Panc1 (cell line): Measurements from ENCODE around the gene MRPS9. TPM values are rescaled to one million over a fixed set of nuclear protein-coding genes. Genes with fewer than 3 reads are reported as not detected.
A peak's percentile ranks its signal among the peaks of the same experiment; 100 is the strongest.

ENCODE experiments used
- ATAC-seq: fragments of 200-7000 bp; cut with Tn5 transposase; 2 replicates; pipeline ENCODE4 v1.9.1; 2020; ENCODE audit warnings: mild to moderate bottlenecking, moderate library complexity
- BruUV-seq: library from RNA; stranded (reverse); fragments of 400-500 nt; replicated peaks from 2 replicates; lab custom pipeline; 2021; lab: Mats Ljungman, UMichigan
- CTCF ChIA-PET: fragments of 300-600 bp; sonication (Branson Sonifier 250); formaldehyde crosslinking; loops from one replicate; lab custom pipeline; 2022; ENCODE audit warnings: antibody characterized with exemption; lab: Charles Lee
- POLR2A ChIA-PET: fragments of 300-600 bp; sonication (Branson Sonifier 250); formaldehyde crosslinking; loops from one replicate; lab custom pipeline; 2022; ENCODE audit warnings: antibody characterized with exemption; lab: Charles Lee
- DNase-seq: peaks from one replicate; pipeline ENCODE4 v3.0.0-alpha.2; 2010; ENCODE audit warnings: low read depth, low spot score
- H3K27ac ChIP-seq: 2 replicates; pipeline ENCODE4 v1.5.1; 2011; ENCODE audit warnings: mild to moderate bottlenecking, low read length, inconsistent platforms
- H3K27me3 ChIP-seq: fragments of 200-500 bp; sonication (Bioruptor generic); 2 replicates; pipeline ENCODE4 v1.6.0; 2014; ENCODE audit warnings: low read length, inconsistent platforms; ENCODE audit not compliant: control insufficient read depth, insufficient read depth
- H3K36me3 ChIP-seq: fragments of 200-500 bp; sonication (Bioruptor generic); 2 replicates; pipeline ENCODE4 v1.5.1; 2014; ENCODE audit warnings: inconsistent platforms, mild to moderate bottlenecking, low read length, moderate library complexity; ENCODE audit not compliant: control insufficient read depth, insufficient read depth
- H3K4me1 ChIP-seq: 2 replicates; pipeline ENCODE4 v1.5.1; 2011; ENCODE audit warnings: inconsistent platforms, mild to moderate bottlenecking, low read length, moderate library complexity; ENCODE audit not compliant: control insufficient read depth, insufficient read depth
- H3K4me3 ChIP-seq, 2 experiments: 2 replicates each; pipeline ENCODE4 v1.5.1; 2011 to 2012; ENCODE audit warnings: low read depth in 2 of 2, low read length in 2 of 2, mild to moderate bottlenecking in 2 of 2, inconsistent platforms in 1 of 2, moderate library complexity in 1 of 2
- H3K9me3 ChIP-seq: fragments of 200-500 bp; sonication (Bioruptor generic); 2 replicates; pipeline ENCODE4 v1.5.1; 2014; ENCODE audit warnings: low read depth, mild to moderate bottlenecking, inconsistent platforms, low read length, moderate library complexity; ENCODE audit not compliant: control insufficient read depth, insufficient read depth
- POLR2AphosphoS5 ChIP-seq: IDR thresholded peaks from 2 replicates; pipeline ENCODE4 v1.6.1; 2012; ENCODE audit warnings: mild to moderate bottlenecking, low read depth, low read length, moderate library complexity
- SIN3A ChIP-seq: IDR thresholded peaks from 2 replicates; pipeline ENCODE4 v1.6.1; 2012; ENCODE audit warnings: low read depth, mild to moderate bottlenecking, low read length, moderate library complexity, borderline replicate concordance; ENCODE audit not compliant: insufficient read depth
- TCF7L2 ChIP-seq: IDR thresholded peaks from 2 replicates; pipeline ENCODE4 v1.6.1; 2011; ENCODE audit warnings: mild to moderate bottlenecking, low read depth, low read length, inconsistent platforms
- in situ Hi-C: cut with HindIII; loops from 2 replicates; pipeline ENCODE4 v1.10.0; 2016; ENCODE audit warnings: low sequenced_read_pairs, low pct_unique_long_range_greater_than_20kb
- intact Hi-C: fragments of 100-400 bp; cut with micrococcal nuclease; formaldehyde crosslinking; loops from one replicate; pipeline ENCODE4 v1.10.0; 2022; ENCODE audit not compliant: unreplicated experiment
- total RNA-seq: library from RNA; stranded (reverse); gene quantifications from one replicate; pipeline ENCODE4 v1.2.1, GENCODE V29; 2021; ENCODE audit not compliant: unreplicated experiment
- TF ChIP-seq, protein P1 (sequence below), 2 experiments: IDR thresholded peaks; 2 replicates each; pipeline ENCODE4 v1.6.1; 2011 to 2012; ENCODE audit warnings: low read depth in 2 of 2, control low read depth in 1 of 2, low read length in 1 of 2, mild to moderate bottlenecking in 1 of 2, moderate library complexity in 1 of 2; ENCODE audit not compliant: insufficient read depth in 1 of 2
- TF ChIP-seq, protein P2 (sequence below): fragments of 450-650 bp; IDR thresholded peaks from 2 replicates; pipeline ENCODE4 v1.5.1; 2017; ENCODE audit warnings: mild to moderate bottlenecking

Gene MRPS9
- total RNA-seq, 1 experiment from 2014 or later: 27.4 TPM

DNA sequence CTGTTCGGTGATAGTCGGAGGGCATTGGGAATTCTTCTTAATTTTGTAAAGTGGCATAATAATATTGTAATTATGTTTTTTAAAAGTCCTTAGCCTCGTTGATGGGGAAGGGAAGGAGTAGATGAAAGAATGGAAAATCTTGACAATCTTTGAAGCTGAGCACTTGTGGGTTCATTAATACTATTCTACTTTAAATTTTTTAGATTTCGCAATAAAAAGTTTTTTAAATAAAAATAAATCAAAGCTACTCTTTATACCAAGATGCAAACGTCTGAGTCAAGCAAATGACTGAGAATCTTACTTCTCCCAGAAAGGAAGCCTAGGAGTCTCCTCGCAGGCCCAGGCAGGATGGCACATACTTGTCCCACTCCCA lies 105.2 kb downstream of the MRPS9 start:
- BruUV-seq: no TSS peak
- ChIA-PET CTCF (no interaction called here), POLR2A (no interaction called here)
- peak overlapping the region in 1 of 2 experiments; percentile 33; a peak in 1 of 4 replicates for H3K4me3 ChIP-seq
- intact Hi-C loops: no loop called here
- TF ChIP-seq, protein P1, sequence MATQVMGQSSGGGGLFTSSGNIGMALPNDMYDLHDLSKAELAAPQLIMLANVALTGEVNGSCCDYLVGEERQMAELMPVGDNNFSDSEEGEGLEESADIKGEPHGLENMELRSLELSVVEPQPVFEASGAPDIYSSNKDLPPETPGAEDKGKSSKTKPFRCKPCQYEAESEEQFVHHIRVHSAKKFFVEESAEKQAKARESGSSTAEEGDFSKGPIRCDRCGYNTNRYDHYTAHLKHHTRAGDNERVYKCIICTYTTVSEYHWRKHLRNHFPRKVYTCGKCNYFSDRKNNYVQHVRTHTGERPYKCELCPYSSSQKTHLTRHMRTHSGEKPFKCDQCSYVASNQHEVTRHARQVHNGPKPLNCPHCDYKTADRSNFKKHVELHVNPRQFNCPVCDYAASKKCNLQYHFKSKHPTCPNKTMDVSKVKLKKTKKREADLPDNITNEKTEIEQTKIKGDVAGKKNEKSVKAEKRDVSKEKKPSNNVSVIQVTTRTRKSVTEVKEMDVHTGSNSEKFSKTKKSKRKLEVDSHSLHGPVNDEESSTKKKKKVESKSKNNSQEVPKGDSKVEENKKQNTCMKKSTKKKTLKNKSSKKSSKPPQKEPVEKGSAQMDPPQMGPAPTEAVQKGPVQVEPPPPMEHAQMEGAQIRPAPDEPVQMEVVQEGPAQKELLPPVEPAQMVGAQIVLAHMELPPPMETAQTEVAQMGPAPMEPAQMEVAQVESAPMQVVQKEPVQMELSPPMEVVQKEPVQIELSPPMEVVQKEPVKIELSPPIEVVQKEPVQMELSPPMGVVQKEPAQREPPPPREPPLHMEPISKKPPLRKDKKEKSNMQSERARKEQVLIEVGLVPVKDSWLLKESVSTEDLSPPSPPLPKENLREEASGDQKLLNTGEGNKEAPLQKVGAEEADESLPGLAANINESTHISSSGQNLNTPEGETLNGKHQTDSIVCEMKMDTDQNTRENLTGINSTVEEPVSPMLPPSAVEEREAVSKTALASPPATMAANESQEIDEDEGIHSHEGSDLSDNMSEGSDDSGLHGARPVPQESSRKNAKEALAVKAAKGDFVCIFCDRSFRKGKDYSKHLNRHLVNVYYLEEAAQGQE (IDR thresholded peaks at IDR 0.05; ENCODE audit: insufficient read depth in 1 of 2, low read depth in 2 of 2, low read length in 1 of 2): no peak
- TF ChIP-seq TCF7L2: no peak
- TF ChIP-seq, protein P2, sequence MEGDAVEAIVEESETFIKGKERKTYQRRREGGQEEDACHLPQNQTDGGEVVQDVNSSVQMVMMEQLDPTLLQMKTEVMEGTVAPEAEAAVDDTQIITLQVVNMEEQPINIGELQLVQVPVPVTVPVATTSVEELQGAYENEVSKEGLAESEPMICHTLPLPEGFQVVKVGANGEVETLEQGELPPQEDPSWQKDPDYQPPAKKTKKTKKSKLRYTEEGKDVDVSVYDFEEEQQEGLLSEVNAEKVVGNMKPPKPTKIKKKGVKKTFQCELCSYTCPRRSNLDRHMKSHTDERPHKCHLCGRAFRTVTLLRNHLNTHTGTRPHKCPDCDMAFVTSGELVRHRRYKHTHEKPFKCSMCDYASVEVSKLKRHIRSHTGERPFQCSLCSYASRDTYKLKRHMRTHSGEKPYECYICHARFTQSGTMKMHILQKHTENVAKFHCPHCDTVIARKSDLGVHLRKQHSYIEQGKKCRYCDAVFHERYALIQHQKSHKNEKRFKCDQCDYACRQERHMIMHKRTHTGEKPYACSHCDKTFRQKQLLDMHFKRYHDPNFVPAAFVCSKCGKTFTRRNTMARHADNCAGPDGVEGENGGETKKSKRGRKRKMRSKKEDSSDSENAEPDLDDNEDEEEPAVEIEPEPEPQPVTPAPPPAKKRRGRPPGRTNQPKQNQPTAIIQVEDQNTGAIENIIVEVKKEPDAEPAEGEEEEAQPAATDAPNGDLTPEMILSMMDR: no peak
- TF ChIP-seq POLR2AphosphoS5: no peak
- no peak for TF ChIP-seq SIN3A
- no peak for ATAC-seq
- peaks cover 28% of the 10 kb centered on the region for H3K27me3 ChIP-seq
- no peak for DNase-seq
- no peaks in the 10 kb centered on the region for H3K36me3 ChIP-seq
- peaks cover 4% of the 10 kb centered on the region; the same call in 1 of the 2 replicates for H3K4me1 ChIP-seq
- H3K9me3 ChIP-seq: no peaks in the 10 kb centered on the region
- no peak overlapping the region for H3K27ac ChIP-seq
- in situ Hi-C loops: no loop called here

DNA sequence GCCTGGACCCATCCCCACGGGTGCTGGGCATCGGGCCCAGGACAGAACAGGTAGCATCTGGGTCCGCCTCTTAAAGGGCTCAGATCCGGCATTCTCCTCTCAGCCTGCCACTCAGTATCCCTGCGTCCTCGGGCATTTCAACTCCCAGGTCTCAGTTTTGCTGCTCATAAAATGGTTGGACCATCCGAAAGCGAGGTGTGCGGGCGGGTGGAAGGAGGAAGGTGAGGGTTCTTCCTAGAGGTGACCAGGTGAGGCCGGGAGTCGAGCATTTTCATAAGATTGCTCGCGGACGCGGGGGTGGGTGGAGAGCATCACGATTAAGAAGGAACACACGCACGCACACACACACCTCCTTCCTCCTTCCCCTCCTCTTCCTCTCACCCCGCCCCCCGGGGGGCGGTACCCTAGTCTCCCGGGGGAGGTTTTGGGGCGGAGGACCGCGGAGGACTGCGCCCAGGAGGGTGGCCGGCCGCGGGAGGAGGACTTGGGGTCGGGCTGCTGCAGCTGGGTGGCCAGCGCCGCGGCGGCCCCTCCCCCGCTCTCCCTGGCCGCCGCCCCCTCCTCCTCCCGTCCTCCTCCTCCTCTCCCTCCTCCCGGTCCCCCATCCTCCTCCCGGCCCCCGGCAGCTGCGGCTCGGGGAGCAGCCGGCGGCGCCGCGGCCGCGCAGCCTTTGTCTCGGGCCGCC lies 105.7 kb downstream of the MRPS9 start:
- peaks cover 29% of the 10 kb centered on the region for H3K27me3 ChIP-seq
- peak; percentile 26; the same call in 1 of the 2 replicates for ATAC-seq
- peak overlapping the region; percentile 27 to 33 for H3K4me3 ChIP-seq
- no peaks in the 10 kb centered on the region for H3K36me3 ChIP-seq
- peaks cover 4% of the 10 kb centered on the region; the same call in 1 of the 2 replicates for H3K4me1 ChIP-seq
- no peak for DNase-seq
- no peak for TF ChIP-seq POLR2AphosphoS5
- TF ChIP-seq, protein P1 (IDR thresholded peaks at IDR 0.05; ENCODE audit: insufficient read depth in 1 of 2, low read depth in 2 of 2, low read length in 1 of 2): no peak
- BruUV-seq: no TSS peak
- intact Hi-C loops: no loop called here
- no peaks in the 10 kb centered on the region for H3K9me3 ChIP-seq
- CTCF ChIA-PET: no interaction called here
- H3K27ac ChIP-seq: no peak overlapping the region
- in situ Hi-C loops: no loop called here
- POLR2A ChIA-PET: no interaction called here
